ENCODE results near the gene CMTM6.

The CMTM6 gene

DNA sequence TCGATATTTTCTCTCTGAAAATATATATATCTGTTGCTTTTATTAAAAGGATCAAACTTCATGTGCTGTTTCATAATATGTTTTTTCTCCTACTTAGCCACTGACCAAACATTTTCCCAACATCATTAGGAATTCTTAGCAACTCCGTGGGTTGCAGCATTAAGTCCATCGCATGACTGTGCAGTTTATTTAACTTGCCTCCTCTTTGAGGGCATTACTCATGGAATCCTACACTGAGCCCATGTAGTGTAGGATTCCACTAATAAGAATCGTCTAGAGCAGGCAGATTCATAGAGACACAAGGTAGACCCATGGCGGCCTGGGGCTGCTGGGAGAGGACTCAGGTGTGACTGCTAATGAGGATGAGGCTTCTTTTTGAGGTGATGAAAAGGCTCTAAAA lies 49.3 kb downstream of the CMTM6 start:
- Mint-ChIP-seq H3K27ac (no peak overlapping the region), H3K36me3 (ENCODE audit: low read depth) (peaks cover 23% of the 10 kb centered on the region), H3K9me3 (no peaks in the 10 kb centered on the region), H3K4me1 (peaks cover 23% of the 10 kb centered on the region), H3K27me3 (ENCODE audit: low read depth) (peaks cover 8% of the 10 kb centered on the region), H3K4me3 (no peak overlapping the region)
- TF ChIP-seq, protein P1, sequence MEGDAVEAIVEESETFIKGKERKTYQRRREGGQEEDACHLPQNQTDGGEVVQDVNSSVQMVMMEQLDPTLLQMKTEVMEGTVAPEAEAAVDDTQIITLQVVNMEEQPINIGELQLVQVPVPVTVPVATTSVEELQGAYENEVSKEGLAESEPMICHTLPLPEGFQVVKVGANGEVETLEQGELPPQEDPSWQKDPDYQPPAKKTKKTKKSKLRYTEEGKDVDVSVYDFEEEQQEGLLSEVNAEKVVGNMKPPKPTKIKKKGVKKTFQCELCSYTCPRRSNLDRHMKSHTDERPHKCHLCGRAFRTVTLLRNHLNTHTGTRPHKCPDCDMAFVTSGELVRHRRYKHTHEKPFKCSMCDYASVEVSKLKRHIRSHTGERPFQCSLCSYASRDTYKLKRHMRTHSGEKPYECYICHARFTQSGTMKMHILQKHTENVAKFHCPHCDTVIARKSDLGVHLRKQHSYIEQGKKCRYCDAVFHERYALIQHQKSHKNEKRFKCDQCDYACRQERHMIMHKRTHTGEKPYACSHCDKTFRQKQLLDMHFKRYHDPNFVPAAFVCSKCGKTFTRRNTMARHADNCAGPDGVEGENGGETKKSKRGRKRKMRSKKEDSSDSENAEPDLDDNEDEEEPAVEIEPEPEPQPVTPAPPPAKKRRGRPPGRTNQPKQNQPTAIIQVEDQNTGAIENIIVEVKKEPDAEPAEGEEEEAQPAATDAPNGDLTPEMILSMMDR (IDR thresholded peaks at IDR 0.05; ENCODE audit: unreplicated experiment in 3 of 3): no peak

- H3K4me3 Mint-ChIP-seq: no peak overlapping the region
- peaks cover 6% of the 10 kb centered on the region for H3K9me3 Mint-ChIP-seq
These were observed 50.6 kb downstream of the CMTM6 start for GRCh38 chr3:32452009-32452408.

GRCh38 chr3:32450992-32451659 lies 51.5 kb downstream of the CMTM6 start:
- Mint-ChIP-seq H3K9me3 (peaks cover 12% of the 10 kb centered on the region), H3K4me1 (peaks cover 19% of the 10 kb centered on the region), H3K4me3 (no peak overlapping the region), H3K36me3 (ENCODE audit: low read depth) (peaks cover 36% of the 10 kb centered on the region), H3K27ac (no peak overlapping the region), H3K27me3 (ENCODE audit: low read depth) (no peaks in the 10 kb centered on the region)
- TF ChIP-seq, protein P1 (IDR thresholded peaks at IDR 0.05; ENCODE audit: unreplicated experiment in 3 of 3): no peak

More at GRCh38 chr3:32452009-32452408, 50.6 kb downstream of the CMTM6 start:
- H3K4me1 Mint-ChIP-seq: peaks cover 19% of the 10 kb centered on the region
- H3K36me3 Mint-ChIP-seq (ENCODE audit: low read depth): peaks cover 27% of the 10 kb centered on the region
- peaks cover 2% of the 10 kb centered on the region for H3K27me3 Mint-ChIP-seq (ENCODE audit: low read depth)
- no peak overlapping the region for H3K27ac Mint-ChIP-seq
- TF ChIP-seq, protein P1 (IDR thresholded peaks at IDR 0.05; ENCODE audit: unreplicated experiment in 3 of 3): no peak

- Mint-ChIP-seq H3K4me1 (peaks cover 15% of the 10 kb centered on the region), H3K27me3 (ENCODE audit: low read depth) (no peaks in the 10 kb centered on the region), H3K36me3 (ENCODE audit: low read depth) (peaks cover 40% of the 10 kb centered on the region), H3K4me3 (no peak overlapping the region), H3K9me3 (peaks cover 13% of the 10 kb centered on the region), H3K27ac (no peak overlapping the region)
- TF ChIP-seq, protein P1 (IDR thresholded peaks at IDR 0.05; ENCODE audit: unreplicated experiment in 3 of 3): no peak
These were observed 52.2 kb downstream of the CMTM6 start for GRCh38 chr3:32450426-32450825.

DNA sequence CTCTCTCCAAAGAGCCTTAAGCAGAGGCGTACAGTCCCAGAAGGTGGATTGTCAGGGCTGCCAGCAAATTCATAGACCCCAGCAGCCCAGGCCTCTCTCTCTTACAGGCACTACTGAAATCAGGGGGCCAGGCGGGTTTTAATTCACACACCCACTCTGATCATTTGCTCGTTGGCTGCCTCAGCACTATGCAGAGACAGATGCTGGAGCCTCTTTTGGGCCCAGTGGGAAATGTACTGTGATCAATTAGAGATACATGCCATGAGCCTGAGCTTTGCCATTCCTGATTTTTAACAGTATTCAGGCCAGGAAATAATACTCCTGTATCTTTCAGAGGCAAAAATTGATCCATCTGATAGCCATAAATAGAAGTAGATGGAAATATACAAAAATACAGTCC lies 53.0 kb downstream of the CMTM6 start:
- Mint-ChIP-seq H3K4me1 (peaks cover 9% of the 10 kb centered on the region), H3K9me3 (peaks cover 17% of the 10 kb centered on the region), H3K27ac (peak overlapping the region in 1 of 3 experiments; percentile 27), H3K27me3 (ENCODE audit: low read depth) (no peaks in the 10 kb centered on the region), H3K4me3 (no peak overlapping the region), H3K36me3 (ENCODE audit: low read depth) (peaks cover 40% of the 10 kb centered on the region)
- TF ChIP-seq, protein P1 (IDR thresholded peaks at IDR 0.05; ENCODE audit: unreplicated experiment in 3 of 3): no peak

Measured in nephron (organoid).